Measurements from ENCODE around the gene SLC25A42.

DNA sequence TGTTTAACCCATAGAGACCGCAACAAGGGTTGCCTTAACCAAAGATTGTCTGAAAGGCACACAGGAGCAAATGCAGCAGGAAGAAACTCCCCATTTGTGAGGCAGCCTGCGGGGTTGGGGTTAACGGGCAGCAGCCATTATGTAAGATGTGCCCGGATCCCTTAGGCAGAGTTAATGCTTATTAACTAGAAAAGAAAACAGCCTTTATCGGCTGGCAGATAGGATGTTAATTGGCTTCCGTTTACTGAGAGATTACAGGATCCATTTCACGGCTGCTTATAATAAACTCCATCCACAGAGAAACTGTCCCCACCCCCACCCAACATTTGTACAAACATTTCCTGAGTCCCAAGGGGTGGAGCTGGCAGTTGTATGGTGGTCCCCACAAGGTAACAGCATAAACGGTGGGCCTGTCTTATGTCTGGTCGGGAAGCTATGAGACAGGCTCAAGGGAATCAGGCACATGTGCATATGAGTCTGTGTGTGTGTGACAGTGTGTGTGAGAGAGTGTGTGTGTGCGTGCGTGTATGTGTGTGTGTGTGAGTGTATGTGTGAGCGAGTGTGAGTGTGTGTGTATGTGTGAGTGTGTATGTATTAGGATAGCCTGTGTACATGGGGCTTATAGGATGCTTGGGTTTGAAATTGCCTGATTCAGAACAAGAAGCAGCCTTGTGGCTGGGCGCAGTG, 10.5 kb downstream of the SLC25A42 start:
- TF ChIP-seq EZH2 (IDR thresholded peaks at IDR 0.05; ENCODE audit: insufficient read depth, poor library complexity, severe bottlenecking) (no peak), EZH2phosphoT487 (IDR thresholded peaks at IDR 0.05; ENCODE audit: insufficient read depth, low read depth) (no peak)

All from GM23248 (cell line).